HUDEP-2 (cell line): ENCODE data around the gene EAF2.
A peak's percentile ranks its signal among the peaks of the same experiment; 100 is the strongest.
"Not testable (repeated sequence)": the region's sequence is repeated elsewhere in the genome, so short reads cannot be mapped to it uniquely, and the experiment has no call there.

Source experiments
- DNase-seq, 76 experiments: peaks; one replicate each; lab custom pipeline; 2025; ENCODE audit not compliant: unreplicated experiment in 76 of 76; lab: John Stamatoyannopoulos, UW

EAF2 gene

DNA sequence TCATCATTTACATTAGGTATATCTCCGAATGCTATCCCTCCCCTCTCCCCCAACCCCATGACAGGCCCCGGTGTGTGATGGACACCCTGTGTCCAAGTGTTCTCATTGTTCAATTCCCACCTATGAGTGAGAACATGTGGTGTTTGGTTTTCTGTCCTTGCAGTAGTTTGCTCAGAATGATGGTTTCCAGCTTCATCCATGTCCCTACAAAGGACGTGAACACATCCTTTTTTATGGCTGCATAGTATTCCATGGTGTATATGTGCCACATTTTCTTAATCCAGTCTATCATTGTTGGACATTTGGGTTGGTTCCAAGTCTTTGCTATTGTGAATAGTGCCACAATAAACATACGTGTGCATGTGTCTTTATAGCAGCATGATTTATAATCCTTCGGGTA lies 22.8 kb downstream of the EAF2 start:
- DNase-seq: not testable (repeated sequence)

DNA sequence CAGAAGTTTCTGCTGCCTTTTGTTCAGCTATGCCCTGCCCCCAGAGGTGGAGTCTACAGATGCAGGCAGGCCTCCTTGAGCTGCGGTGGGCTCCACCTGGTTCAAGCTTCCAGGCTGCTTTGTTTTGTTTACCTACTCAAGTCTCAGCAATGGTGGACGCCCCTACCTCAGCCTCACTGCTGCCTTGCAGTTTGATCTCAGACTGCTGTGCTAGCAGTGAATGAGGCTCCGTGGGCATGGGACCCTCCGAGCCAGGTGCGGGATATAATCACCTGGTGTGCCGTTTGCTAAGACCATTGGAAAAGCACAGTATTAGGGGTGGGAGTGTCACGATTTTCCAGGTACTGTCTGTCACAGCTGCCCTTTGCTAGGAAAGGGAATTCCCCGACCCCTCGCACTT lies 28.2 kb downstream of the EAF2 start:
- DNase-seq: not testable (repeated sequence)

DNA sequence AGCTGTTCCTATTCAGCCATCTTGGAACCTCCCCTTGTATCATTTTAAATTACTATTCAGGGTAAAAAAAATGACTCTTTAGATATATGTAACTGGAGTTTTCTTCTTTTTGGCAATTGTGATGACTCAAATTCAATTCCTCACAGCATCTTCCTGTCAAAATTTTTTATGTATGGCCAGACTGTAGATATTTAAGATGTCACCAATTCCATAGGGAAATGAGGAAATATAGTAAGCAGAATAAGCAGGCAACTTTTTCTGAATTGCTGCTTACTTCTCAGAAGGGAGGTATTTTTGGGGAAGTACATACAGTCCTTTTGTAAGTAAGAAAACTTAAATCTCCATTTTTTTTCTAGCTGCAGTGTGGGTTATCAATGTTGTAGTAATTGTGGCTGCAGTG lies 28.8 kb downstream of the EAF2 start:
- no peak for DNase-seq

DNA sequence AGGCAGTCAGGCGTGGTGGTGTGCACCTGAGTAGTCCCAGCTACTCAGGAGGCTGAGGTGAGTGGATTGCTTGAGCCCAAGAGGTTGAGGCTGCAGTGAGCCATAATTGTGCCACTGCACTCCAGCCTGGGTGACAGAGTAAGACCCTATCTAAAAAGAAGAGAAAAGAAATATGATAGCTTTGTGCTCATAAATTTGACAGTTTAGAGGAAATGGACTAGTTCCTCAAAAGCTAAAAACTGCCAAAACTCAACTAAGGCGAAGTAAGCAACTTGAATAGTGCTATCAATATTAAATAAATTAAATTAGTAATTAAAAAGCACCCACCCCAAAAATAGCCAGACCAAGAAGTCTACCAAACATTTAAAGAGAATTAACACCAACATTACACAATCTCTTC lies 34.7 kb downstream of the EAF2 start:
- DNase-seq: no peak

DNA sequence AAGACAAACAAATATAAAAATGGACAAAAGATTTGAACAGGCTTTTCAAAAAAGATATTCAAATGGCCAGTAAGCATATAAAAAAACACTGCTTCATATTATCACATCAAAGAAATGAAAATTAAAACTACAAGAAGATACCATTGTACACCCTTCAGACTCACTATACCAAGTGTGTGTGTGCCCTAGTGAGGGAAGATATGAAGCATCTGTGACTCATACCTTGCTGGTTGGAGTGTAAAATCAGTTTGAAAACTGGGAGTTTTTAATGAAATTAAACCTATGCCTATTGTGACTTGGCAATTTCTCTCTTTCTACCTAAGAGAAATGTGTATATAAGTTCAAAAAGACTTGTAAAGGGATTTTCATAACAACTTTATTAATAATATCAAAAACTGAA lies 35.7 kb downstream of the EAF2 start:
- DNase-seq: no peak

DNA sequence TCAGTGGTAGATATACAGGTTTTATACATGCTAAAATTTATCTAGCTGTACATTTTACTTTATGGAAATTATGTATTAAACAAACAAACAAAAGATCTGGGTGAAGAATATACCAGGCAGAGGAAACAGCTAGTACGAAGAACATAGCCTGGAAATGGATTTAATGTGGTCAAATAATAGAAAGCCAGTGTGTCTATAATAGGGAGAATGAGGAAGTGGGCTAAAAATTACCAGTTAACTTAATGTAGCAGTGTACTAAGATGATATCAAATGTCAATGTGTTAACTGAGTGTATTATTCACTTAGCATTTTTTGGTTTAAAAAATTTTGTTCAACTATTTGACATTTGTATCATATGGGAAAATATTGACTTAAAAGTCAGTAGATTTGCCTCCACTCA lies 36.4 kb downstream of the EAF2 start:
- DNase-seq: no peak

DNA sequence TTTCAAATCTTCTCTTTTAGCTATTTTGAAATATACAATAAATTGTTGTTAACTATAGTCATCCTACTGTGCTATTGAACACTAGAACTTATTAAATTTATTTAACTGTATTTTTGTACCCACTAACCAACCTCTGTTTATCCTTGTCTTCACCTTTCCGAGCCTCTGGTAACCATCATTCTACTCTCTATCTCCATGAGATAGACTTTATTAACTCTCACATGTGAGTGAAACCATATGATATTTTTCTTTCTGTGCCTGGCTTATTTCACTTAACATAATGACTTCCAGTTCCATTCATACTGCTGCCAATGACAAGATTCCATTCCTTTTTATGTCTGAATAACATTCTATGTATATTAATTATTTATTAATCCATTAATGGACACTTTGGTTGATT lies 43.4 kb downstream of the EAF2 start:
- no peak for DNase-seq

DNA sequence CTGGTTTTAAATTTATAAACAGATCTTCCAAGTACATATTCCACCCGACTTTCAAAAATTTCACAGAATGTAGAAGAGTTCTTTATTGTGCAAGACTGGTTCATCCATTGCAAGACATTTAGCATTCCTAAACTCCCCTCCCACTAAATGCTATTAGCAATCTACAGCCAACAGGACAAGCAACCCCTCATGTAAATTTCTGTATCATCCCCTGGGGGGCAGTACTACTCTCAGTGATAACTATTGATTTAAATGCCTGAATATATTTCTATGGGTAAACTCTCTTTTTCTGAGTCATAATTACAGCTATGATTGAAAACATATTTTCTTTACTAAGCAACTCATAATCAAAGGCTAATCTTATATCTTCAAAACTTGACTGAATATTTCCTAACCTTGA lies 48.5 kb downstream of the EAF2 start:
- DNase-seq: peak in 7 of 76 experiments; percentile 1 to 10 (median 3)

DNA sequence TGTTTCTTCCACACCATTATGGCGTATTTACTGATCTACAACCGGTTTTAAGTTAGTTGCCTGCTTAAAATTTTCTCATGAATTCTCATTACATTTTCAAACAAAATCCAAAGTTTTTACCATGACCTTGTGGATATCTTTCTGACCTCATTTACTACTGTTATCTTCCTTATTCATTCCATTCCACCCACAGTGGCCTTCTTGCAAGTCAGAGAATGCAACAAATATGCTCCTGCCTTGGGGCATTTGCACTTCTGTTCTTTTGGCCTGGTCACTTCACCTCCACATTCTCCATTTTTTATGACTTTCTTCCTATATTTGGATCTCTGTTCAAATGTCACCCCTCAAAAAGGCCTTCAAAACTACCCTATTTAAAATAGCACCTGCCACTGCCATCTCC lies 50.4 kb downstream of the EAF2 start:
- DNase-seq: no peak

DNA sequence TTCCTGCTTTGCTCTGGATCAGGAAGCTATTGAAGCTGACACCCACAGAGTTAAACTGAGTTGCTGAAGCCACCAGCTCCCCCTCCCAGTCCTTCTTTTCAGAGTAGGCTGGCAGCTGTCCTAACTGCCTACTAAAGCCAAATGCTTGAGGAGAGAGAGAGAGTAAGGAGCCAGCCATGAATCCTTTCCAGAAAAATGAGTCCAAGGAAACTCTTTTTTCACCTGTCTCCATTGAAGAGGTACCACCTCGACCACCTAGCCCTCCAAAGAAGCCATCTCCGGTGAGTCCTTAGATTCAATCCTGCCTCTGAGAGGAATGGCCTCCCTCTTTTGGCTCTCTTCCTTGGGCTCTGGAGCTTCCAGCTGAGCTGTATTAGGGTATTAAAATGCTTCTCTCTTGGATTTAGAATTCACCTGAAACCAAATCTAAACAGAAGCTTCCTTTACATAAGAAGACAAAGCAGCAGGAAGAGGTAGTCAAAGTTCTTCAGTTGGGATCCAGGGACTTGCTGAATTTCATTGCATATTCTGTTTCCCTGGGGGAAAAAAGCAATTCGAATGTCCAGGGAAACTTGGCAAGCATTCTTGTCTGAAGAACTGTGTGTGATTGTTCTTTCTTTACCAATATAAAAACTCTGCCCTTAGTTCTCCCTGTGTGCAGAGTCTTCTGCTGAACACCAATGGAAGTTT lies 59.4 kb downstream of the EAF2 start, which contains the start of gene SLC15A2:
Gene SLC15A2, plus strand, starts transcription at position 101 of the 690 bp plus-strand sequence. Its CDS starts 76 bp downstream, at position 177.
- no peak for DNase-seq

DNA sequence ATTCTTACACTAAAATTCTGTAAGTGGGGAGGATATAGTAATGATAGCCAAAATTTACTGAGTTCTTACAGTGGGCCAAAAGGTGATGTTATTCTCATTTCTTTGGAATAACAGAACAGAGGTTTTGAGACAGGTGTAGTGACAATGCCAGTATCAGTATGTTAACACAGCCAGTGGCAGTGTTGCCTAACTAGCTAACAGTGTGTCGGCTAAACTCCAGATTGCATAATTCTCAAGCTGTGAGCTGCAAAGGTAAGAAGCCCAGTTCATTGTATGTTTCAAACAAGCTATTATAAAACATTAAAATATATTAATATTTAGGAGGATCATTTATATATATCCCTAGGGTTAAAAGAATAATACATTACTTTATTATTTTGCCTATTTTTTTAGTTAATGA lies 60.1 kb downstream of the EAF2 start:
- no peak for DNase-seq

DNA sequence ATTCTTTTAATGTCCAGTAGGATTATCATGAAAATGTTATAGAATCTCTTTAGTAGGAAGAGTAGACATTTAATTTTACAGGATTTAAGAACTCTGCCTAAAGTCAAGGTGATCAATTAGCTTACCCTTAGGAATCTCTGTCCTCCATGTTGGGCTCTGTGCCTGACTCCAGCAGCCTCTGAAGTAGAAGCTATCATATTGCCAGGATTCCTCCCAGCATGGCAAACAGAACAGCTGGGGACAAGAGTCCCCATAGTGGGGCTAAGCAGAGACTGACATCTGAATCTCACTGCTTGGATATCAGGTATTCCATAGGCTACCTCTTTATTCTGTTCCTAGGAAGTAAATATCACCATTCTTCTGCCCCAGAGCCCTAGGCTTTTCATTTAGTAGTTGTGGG lies 60.7 kb downstream of the EAF2 start:
- DNase-seq: no peak

DNA sequence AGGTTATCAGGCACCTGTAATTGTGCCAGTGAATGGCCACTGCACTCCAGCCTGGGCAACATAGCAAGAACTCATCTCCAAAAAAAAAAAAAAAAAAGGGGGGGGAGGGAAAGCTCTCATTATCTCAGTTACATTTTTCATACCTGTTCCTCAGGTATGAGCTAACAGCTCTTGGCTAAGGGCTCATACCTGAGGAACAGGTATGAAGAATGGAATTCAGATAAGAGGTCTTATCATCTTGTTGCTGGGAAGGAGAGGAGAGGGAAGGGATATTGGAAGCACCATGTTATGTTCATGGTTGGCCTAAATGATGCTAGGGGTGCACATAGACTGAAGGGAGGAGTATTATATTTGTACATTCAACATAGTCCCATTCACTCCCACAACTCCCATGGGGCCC lies 61.8 kb downstream of the EAF2 start:
- no peak for DNase-seq

DNA sequence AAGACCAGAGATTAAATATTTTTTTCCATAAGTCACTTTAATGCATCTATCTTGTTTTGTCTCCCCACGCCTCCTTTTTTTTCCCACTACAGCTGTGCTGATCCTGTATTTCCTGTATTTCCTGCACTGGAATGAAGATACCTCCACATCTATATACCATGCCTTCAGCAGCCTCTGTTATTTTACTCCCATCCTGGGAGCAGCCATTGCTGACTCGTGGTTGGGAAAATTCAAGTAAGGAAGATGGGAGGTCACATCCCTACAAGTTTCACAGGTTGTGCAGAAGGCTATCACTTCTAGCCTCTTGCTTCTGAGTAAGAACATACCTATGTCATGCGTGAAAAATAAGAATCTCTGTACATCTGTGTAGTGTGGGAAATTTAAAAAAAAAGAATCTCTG lies 62.3 kb downstream of the EAF2 start:
- no peak for DNase-seq

DNA sequence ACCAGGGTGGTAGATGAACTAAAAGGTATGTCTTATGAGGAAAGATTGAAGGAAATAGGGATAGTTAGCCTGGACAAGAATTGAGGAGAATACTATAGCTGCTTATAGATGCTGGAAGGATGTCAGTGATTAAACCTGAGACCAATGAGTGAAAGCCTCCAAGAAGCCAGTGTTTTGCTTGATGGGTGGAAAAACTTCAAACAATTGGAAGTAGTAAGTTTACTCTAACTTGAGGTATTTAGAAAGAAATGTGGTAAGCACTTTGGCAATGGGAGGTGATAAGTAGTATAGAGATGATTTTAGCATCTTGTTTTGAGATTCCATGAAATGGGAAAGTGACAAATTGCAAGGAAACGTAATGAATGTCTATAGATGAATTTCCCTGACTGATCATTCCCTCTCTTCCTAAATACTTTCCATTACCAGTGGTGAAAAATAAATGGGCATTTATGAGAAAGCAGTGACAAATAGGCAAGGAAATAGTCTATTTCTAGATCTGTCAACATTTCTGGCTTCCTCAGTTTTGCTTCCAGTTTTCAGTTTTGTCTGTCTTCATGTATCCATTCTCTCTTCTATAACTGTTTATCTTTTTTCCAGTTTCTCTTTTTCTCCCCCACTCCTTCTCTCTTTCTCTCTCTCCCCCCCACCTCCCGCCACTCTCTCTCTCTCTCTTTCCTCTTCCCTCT lies 78.4 kb downstream of the EAF2 start:
- no peak for DNase-seq

DNA sequence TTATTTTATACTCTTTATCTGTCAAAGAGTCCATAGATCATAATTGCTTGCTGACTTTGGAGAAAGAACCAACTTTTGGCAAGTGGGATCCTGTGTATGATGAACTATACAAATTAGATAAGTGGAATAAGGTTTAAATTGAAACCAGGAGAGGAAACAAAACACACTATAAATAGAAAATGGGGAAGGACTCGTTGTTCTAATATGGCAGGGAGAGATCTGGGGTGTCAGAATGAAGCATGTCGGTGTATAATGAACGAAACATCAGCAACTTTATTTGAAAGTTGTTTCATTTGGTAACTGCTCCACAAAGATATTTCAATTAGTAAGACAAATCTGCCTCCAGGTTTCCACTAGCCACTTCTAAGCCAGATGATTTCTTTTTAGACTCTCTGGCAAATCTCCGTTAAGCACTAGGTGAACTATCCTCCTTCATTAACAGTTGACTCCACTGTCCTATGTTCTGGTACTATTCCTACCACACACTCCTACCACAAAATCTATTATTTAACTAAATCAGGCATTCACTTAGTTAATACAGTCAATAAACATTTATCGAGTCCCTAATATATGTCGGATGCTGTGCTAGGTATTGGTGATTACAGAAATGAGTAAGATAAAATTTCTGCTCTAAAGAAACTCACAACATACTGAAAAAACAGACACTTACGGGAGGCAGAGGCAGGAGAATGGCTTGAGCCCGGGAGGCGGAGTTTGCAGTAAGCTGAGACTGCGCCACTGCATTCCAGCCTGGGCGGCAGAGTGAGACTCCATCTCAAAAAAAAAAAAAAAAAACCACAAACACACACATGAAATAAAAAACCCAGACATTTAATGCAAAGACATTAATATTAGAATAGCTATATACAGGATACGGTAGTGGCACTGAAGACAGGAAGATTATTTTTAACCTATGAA lies 79.3 kb downstream of the EAF2 start:
- no peak for DNase-seq

DNA sequence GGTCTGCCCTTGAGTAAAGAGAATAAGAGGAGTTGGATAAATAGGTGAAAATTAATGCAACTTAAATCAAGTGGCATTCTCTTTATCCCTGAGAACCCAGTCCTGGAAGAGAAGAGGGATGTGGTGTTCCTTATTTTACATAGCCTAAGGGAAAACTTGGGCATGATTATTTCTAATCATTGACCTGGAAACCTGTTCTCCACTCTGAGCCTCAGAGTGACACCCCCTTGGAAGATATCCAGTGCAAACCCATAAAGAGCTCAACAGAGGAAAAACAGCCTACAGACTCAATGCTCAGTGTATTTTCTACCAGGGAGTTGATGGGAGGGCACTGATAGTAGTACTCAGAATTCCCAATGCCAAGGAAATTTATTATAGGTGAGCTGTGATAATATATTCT lies 81.2 kb downstream of the EAF2 start:
- DNase-seq: no peak

DNA sequence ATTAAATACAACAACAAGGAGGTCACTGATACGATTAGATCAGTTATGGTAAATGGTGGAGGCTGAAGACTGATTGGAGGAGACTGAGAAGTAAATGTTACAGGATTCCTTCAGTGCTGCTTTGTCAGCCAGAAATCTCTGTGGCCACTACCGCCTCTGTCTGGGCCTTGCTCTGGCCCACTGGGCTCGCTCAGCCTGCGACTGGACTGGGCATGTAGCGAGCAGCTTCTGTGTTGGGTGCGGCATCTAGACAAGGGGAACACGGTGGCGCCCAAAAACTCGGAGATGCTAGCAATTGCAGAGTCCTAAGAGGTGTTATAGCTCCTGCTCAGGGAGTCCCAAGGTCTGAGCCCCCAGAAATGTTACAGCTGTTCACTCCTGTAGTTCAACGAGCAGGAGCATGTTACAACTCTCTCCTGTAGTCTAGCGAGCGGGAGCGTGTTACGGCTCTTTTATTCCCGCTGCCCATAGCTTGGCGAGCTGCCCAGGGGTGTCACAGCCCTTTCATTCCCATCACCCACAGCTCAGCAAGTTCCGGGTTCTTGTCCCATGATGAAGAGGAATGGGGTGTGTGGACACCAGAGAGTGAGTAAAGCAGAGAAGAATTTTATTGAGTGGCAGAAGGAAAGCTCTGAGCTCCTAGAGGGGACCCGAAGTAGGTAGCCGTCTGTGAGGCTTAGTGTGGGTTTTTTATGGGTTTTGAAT lies 83.9 kb downstream of the EAF2 start:
- no peak for DNase-seq

DNA sequence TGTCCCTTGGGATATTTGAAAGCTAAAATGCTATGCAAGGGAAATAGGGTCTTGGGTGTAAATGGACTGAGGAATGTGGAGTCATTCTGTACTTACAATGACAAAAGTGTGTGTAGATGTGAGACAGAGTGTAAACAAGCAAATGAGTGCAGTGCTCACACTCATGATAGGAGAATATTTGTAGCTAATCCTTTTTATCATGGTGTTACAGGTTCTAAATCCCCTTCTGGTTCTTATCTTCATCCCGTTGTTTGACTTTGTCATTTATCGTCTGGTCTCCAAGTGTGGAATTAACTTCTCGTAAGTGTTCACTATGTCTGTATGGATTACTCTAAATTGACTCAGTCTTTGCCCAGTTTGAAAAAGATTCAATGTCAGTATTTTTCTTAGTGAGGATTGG lies 89.7 kb downstream of the EAF2 start:
- DNase-seq: no peak

DNA sequence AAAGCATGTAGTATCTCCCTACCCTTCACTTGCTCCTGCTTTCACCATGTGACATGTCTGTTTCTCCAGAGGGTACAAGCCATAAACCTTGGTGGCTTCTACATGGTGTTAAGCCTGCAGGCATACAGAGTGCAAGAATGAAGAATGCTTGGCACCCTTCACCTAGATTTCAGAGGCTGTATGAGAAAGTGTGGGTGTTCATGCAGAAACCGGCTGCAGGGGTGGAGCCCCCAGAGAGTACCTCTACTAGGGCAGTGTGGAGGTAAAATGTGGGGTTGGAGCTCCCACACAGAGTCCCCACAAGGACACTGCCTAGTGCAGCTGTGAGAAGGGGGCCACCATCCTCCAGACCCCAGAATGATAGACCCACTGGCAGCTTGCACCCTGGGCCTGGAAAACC lies 91.4 kb downstream of the EAF2 start:
- DNase-seq: no peak
